ENCODE data around the gene MXRA7.

The MXRA7 gene

GRCh38 chr17:76686538-76687297 is 24.0 kb downstream of the MXRA7 start:
- ChIA-PET CTCF (interaction anchor here (0.5 to 0.7 kb wide), 2 partner anchors 28 to 37 kb away, joined by 4 read pairs; no protein-coding TSS in a partner anchor), POLR2A (ENCODE audit: low non-redundant PET) (no interaction called here)
- DNase-seq (ENCODE audit: low spot score) = no peak
- peak overlapping the region; percentile 64 for H3K27ac ChIP-seq
- TF ChIP-seq CTCF (conservative IDR thresholded peaks at IDR 0.05; ENCODE audit: low read depth) = no peak

- H3K27ac ChIP-seq = peak overlapping the region; percentile 64; the same call in 1 of the 2 replicates
- POLR2A ChIA-PET (ENCODE audit: low non-redundant PET) = no interaction called here
- DNase-seq (ENCODE audit: low spot score) = no peak
- TF ChIP-seq CTCF (conservative IDR thresholded peaks at IDR 0.05; ENCODE audit: low read depth) = no peak
- CTCF ChIA-PET = no interaction called here
Measured at GRCh38 chr17:76685846-76686245, 24.9 kb downstream of the MXRA7 start.

GRCh38 chr17:76685366-76685765 is 25.4 kb downstream of the MXRA7 start:
- no peak for DNase-seq (ENCODE audit: low spot score)
- POLR2A ChIA-PET (ENCODE audit: low non-redundant PET) = no interaction called here
- H3K27ac ChIP-seq = peak overlapping the region; percentile 64; the same call in 1 of the 2 replicates
- no peak for TF ChIP-seq CTCF (conservative IDR thresholded peaks at IDR 0.05; ENCODE audit: low read depth)
- CTCF ChIA-PET = no interaction called here

- DNase-seq (ENCODE audit: low spot score) = no peak
- no peak overlapping the region for H3K27ac ChIP-seq
- CTCF ChIA-PET = interaction anchor here (0.6 kb wide), 1 partner anchor 963 kb away, joined by 3 read pairs; no protein-coding TSS in a partner anchor
- TF ChIP-seq CTCF (conservative IDR thresholded peaks at IDR 0.05; ENCODE audit: low read depth) = no peak
- POLR2A ChIA-PET (ENCODE audit: low non-redundant PET) = no interaction called here
Measured at GRCh38 chr17:76684756-76685155, 26.0 kb downstream of the MXRA7 start.

GRCh38 chr17:76683921-76684745 is 26.6 kb downstream of the MXRA7 start:
- TF ChIP-seq CTCF (conservative IDR thresholded peaks at IDR 0.05; ENCODE audit: low read depth) = no peak
- ChIA-PET CTCF (interaction anchor here (0.6 to 0.7 kb wide), 3 partner anchors 17 to 962 kb away, joined by 3 to 4 read pairs (median 3); no protein-coding TSS in a partner anchor), POLR2A (ENCODE audit: low non-redundant PET) (no interaction called here)
- no peak for DNase-seq (ENCODE audit: low spot score)
- no peak overlapping the region for H3K27ac ChIP-seq

GRCh38 chr17:76683011-76683755 is 27.6 kb downstream of the MXRA7 start:
- peak overlapping the region; percentile 28; the same call in 1 of the 2 replicates for H3K27ac ChIP-seq
- POLR2A ChIA-PET (ENCODE audit: low non-redundant PET) = no interaction called here
- TF ChIP-seq CTCF (conservative IDR thresholded peaks at IDR 0.05; ENCODE audit: low read depth) = no peak
- DNase-seq (ENCODE audit: low spot score) = no peak
- CTCF ChIA-PET = interaction anchor here (0.7 kb wide), 1 partner anchor 252 kb away, joined by 3 read pairs; no protein-coding TSS in a partner anchor
